ENCODE data around the gene TOX2.
A peak's percentile ranks its signal among the peaks of the same experiment; 100 is the strongest.

The TOX2 gene

GRCh38 chr20:44068316-44069201, 153.9 kb downstream of the TOX2 start:
- no peak for DNase-seq

- DNase-seq = peak; percentile 83
Observed at GRCh38 chr20:44069203-44070011, 154.8 kb downstream of the TOX2 start.

GRCh38 chr20:44070139-44070900, 155.7 kb downstream of the TOX2 start:
- peak; percentile 69 for DNase-seq

DNA sequence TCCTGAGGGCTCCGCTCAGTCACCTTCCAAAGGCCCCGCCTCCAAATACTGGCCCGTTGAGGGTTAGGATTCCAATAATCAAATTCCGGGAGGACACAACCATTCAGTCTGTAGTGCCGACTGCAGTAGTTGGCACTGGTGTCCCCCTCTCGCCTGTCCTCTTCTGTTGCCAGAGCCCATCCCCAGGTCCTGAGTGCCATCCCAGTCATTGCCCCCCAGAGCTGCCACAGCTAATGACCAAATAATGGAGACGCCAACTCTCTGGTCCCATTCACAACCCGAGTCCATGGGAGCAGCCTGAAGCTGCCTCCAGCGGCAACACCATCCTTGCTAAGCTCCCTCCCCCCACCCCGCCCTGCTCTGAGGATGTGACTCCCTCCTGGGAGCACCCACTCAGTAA, 156.4 kb downstream of the TOX2 start:
- DNase-seq = no peak

GRCh38 chr20:44071526-44072111, 157.0 kb downstream of the TOX2 start:
- no peak for DNase-seq

GRCh38 chr20:44072384-44072783, 157.7 kb downstream of the TOX2 start:
- no peak for DNase-seq

DNA sequence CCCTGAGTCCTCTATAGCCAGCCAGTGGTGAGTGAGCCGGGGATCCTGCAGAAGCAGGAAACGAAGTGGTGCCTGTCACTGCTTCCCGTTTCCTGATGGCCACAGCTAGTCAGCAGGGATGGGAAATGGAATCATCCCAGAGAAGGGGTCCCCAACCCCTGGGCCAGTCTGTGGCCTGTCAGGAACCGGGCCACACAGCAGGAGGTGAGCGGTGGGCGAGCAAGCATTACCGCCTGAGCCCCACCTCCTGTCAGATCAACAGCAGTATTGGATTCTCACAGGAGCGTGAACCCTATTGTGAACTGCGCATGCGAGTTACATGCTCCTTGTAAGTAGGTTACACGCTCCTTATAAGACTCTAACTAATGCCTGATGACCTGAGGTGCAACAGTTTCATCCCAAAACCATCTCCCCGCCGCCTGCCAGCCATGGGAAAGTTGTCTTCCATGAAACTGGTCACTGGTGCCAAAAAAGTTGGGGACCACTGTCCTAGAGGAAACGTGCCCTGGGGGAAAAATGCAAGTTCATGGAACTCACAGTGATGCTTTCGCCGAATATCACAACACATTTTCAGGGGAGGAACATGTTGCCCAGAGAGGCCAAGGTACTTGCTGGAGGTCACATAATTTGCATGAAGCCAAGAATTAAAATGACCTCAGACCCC, 158.5 kb downstream of the TOX2 start:
- DNase-seq = no peak

DNA sequence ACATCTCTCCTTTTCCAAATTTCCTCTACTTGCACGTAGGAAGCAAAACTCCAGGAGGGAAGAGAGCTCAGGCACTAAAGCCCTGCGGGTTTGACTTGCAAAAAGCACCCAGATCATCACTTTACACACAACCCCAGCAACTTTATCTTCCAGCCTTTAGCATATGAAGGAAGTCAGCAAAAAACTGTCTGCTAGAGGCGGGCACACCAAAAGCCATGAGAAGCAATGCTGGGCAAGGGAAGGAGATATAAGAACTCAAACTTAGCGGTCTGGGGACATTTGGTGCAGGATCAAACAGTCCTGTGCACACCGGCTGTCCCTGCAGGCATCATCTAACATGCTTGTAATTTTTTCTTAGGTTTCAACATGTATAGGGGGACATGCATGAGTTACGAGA, 159.0 kb downstream of the TOX2 start:
- DNase-seq = no peak

- no peak for DNase-seq
Observed at GRCh38 chr20:44074252-44075151, 159.8 kb downstream of the TOX2 start.

- no peak for DNase-seq
Observed at GRCh38 chr20:44075191-44075949, 160.7 kb downstream of the TOX2 start.

DNA sequence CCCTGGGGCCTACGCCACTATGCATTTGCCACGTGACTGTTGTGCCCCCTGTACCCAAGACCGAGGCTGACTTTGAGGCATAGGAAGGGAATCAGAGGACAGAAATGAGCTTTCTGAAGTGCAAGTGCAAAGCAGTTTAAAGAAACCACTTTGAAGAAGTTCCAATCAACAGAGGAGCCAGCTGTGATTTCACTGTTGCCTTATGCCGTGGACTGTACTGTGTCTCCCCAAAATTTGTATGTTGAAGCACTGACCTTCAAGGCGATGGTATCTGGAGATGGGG, 161.2 kb downstream of the TOX2 start:
- no peak for DNase-seq

GRCh38 chr20:44079291-44079690, 164.6 kb downstream of the TOX2 start:
- DNase-seq = no peak

DNA sequence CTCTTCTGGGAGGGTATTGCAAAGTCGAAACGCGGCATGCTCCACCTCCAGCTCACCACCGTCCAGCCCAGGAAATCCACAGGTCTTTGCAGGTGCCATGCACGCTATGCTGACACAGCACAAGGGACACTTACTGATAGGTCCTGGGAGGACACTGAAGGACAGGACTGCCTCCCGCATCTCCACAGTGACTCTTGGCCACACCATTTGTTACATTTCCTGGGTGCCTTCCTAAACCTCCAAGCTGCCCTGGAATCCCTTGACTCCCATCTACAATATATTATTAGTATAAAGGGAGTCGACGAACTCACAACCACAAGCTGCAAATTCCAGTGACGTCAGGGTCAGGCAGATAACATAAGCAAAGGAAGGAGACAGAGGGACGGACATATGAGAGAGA, 165.4 kb downstream of the TOX2 start:
- no peak for DNase-seq

DNA sequence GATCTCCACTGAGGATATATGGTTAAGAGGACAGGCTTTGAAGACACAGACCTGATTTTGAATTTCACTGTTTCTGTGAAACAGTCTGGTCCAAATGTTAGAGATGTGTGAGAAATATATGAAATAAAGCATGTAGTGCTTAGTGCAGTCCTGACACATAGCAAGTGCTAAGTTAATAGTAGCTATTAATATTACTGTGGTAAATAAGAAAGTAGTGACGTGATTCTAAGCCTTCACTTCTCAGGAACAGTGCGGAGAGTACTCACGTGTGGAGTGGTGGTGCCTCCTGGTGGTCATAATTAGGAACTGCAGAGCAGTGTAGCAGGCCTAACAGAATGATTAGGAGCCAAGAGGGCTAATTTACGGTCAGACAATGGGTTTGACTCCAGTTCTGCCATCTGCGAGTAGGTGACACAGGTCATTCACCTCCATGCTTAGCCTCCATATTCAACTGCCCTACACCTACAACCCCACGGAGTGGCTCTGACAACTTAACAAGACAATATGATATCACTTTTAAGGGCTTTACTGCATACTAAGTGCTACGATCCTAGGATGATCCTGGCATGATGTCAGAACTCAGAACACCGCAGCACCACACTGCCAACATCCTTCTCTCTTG, 166.1 kb downstream of the TOX2 start:
- DNase-seq = peak; percentile 74

- no peak for DNase-seq
Observed at GRCh38 chr20:44081476-44081875, 166.8 kb downstream of the TOX2 start.

DNA sequence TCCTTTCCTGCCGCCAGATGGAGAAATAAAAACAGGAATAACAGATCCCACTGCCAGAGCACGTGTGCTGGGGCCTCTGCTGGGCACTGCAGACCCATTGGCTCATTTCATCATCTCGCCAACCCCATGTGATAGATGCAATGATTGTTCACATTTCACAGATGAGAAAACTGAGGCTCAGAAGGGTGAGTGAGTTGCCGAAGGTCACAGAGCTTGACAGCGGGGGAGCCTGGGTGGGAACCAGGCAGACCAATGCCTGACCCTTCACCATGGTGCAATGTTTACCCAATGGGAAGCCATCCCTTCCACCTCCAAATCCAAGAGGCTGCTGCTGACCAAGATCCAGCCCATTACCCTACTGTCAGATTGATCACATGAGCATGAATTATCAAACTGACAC, 167.2 kb downstream of the TOX2 start:
- no peak for DNase-seq

DNA sequence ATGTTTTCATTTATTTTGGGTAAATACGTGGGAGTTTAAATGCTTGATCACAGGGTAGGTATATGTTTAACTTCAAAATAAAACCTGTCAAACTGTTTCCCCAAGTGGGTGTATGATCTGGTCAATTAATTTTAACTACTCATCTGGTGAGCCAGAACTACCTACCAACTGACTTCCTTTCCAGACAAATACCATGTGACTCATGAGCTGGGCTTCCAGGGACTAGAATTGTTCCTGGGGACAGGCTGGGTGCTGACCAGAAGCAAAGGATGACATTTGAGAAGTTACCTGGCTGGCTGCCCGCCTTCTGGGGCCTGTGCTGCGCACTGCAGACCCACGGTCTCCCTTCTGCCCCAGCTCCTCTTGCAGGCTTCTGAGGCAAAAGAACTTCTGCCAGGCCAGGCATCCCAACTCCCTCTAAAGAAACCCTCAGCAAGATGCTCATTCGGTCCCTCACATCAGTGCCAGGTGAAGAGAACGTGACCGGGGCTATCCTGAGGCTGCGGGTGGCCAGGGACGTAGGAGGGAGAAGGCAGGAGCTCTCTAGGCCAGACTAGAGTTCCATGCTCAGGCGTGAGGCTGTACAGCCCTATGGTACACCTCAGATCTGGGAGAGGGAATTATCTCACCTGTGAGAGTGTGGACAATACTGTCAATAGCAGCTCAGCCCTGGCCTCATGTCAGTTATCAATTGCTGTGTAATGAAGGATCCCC, 168.7 kb downstream of the TOX2 start:
- no peak for DNase-seq

- no peak for DNase-seq
Observed at GRCh38 chr20:44084439-44084838, 169.8 kb downstream of the TOX2 start.

DNA sequence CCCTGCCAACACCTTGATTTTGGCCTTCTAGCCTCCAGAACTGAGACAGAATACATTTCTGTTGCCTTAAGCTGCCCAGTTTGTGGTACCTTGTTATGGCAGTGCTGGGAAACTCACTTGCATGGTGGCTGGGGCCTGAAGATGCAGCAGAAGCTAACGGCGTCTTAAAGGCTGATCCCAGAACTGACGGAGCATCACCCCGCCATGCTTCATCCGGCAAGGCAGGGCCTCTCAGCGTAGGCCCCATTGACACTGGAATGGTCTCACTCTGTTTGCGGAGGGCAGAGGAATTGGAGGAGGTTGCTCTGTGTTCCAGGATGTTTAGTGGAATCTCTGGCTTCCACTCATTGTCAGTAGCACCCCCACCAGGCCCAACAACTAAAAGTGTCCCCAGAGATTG, 170.2 kb downstream of the TOX2 start:
- no peak for DNase-seq
